Aortic smooth muscle cell (primary cell): ENCODE results near the gene CES4A. TPM values are rescaled to one million over a fixed set of nuclear protein-coding genes. Genes with fewer than 3 reads are reported as not detected.

Experiments
- total RNA-seq: library from RNA; depleted of rRNA; stranded (reverse); fragments of >200 nt; gene quantifications from 2 replicates; pipeline ENCODE4 v1.2.3, GENCODE V29; 2014

CES4A gene
- total RNA-seq: 1.3 and 1.4 TPM in 2 replicates

GRCh38 chr16:66988197-66988788 is at the start of gene CES4A:
Gene CES4A (plus strand): TSS chr16:66988589. CDS start chr16:66988773, 184 bp downstream.

GRCh38 chr16:66961065-66961744 is 27.2 kb upstream of the CES4A start, which contains the start of gene CES3:
Gene CES3 (plus strand): TSS chr16:66961266. CDS start chr16:66961308, 42 bp downstream.

GRCh38 chr16:67028696-67029253 is 40.4 kb downstream of the CES4A start, which contains the start of gene CBFB:
Gene CBFB (plus strand): TSS chr16:67029149. CDS start chr16:67029408, 259 bp downstream.

Other genes with a start within 250 kb of the CES4A start
- gene DYNC1LI2, start 237.0 kb upstream of the CES4A start, total RNA-seq: 146 and 174 TPM in 2 replicates
- gene TERB1, start 187.0 kb upstream of the CES4A start, total RNA-seq: 0.12 and 0.13 TPM in 2 replicates
- gene NAE1, start 157.6 kb upstream of the CES4A start, total RNA-seq: 58.0 and 60.4 TPM in 2 replicates
- gene CA7, start 144.2 kb upstream of the CES4A start, total RNA-seq: not detected in 2 replicates
- gene PDP2, start 108.1 kb upstream of the CES4A start, total RNA-seq: 8.1 and 8.3 TPM in 2 replicates
- not detected in 2 replicates for gene CDH16, start 69.7 kb upstream of the CES4A start, total RNA-seq
- 3.2 and 7.7 TPM in 2 replicates for gene RRAD, start 63.1 kb upstream of the CES4A start, total RNA-seq
- 126 and 169 TPM in 2 replicates for gene CIAO2B, start 54.2 kb upstream of the CES4A start, total RNA-seq
- gene CES2, start 53.1 kb upstream of the CES4A start, total RNA-seq: 28.1 and 29.1 TPM in 2 replicates
- gene CES3, start 27.3 kb upstream of the CES4A start, total RNA-seq: 0.13 and 0.56 TPM in 2 replicates
- gene CBFB, start 40.6 kb downstream of the CES4A start, total RNA-seq: 142 and 160 TPM in 2 replicates
- gene PHAF1, start 121.4 kb downstream of the CES4A start, total RNA-seq: 12.8 and 13.5 TPM in 2 replicates
- 36.5 and 44.3 TPM in 2 replicates for gene B3GNT9, start 162.4 kb downstream of the CES4A start, total RNA-seq
- 15.9 and 18.1 TPM in 2 replicates for gene TRADD, start 171.3 kb downstream of the CES4A start, total RNA-seq
- 7.1 and 7.2 TPM in 2 replicates for gene FBXL8, start 171.4 kb downstream of the CES4A start, total RNA-seq
- gene HSF4, start 176.2 kb downstream of the CES4A start, total RNA-seq: 3.3 and 4.9 TPM in 2 replicates
- gene NOL3, start 181.9 kb downstream of the CES4A start, total RNA-seq: 23.9 and 25.2 TPM in 2 replicates
- 14.4 and 15.2 TPM in 2 replicates for gene MATCAP1, start 195.4 kb downstream of the CES4A start, total RNA-seq
- 0.25 and 0.66 TPM in 2 replicates for gene EXOC3L1, start 201.5 kb downstream of the CES4A start, total RNA-seq
- gene E2F4, start 203.6 kb downstream of the CES4A start, total RNA-seq: 36.6 and 42.5 TPM in 2 replicates
- 0.44 and 0.66 TPM in 2 replicates for gene ELMO3, start 210.5 kb downstream of the CES4A start, total RNA-seq
- gene TMEM208, start 238.5 kb downstream of the CES4A start, total RNA-seq: 39.9 and 45.7 TPM in 2 replicates